Gastrocnemius medialis (tissue), 4 donors: ENCODE data around the gene SEC11C. TPM values are rescaled to one million over a fixed set of nuclear protein-coding genes. Genes with fewer than 3 reads are reported as not detected.
"Not testable (repeated sequence)": the region's sequence is repeated elsewhere in the genome, so short reads cannot be mapped to it uniquely, and the experiment has no call there.

Experiments used
- ATAC-seq, 2 donors: fragments of 150-250 bp; one replicate each; pipeline ENCODE4 v1.9.1; 2016
- DNase-seq, 2 donors: peaks; one replicate each; pipeline ENCODE4 v3.0.0-alpha.2; 2019
- H3K27ac ChIP-seq, 4 donors: fragments of 200-600 bp; sonication (generic); 1 replicate in 1 of 4; 2 replicates in 3 of 4; pipeline ENCODE4 v1.5.1; 2016 to 2018; ENCODE audit warnings: mild to moderate bottlenecking in 2 of 4, moderate library complexity in 1 of 4
- H3K27me3 ChIP-seq, 3 donors: fragments of 200-600 bp; sonication (generic) in 2 of 3; 1 replicate in 1 of 3; 2 replicates in 2 of 3; pipeline versions ENCODE4 v1.5.1 to v1.6.0; 2016 to 2019; ENCODE audit warnings: mild to moderate bottlenecking in 1 of 3, moderate library complexity in 1 of 3
- H3K36me3 ChIP-seq, 2 donors: fragments of 200-600 bp; sonication (generic) in 1 of 2; one replicate each; pipeline ENCODE4 v1.5.1; 2017 to 2018
- H3K4me1 ChIP-seq, 2 donors: fragments of 200-600 bp; sonication (generic) in 1 of 2; one replicate each; pipeline ENCODE4 v1.5.1; 2016 to 2017; ENCODE audit warnings: mild to moderate bottlenecking in 2 of 2
- H3K4me3 ChIP-seq, 4 donors: fragments of 200-600 bp; sonication (generic) in 3 of 4; 1 replicate in 1 of 4; 2 replicates in 3 of 4; pipeline ENCODE4 v1.5.1; 2016 to 2019; ENCODE audit warnings: mild to moderate bottlenecking in 2 of 4
- H3K9me3 ChIP-seq, 3 donors: fragments of 200-600 bp; sonication (generic) in 2 of 3; 1 replicate in 1 of 3; 2 replicates in 2 of 3; pipeline ENCODE4 v1.5.1; 2016 to 2019
- CTCF ChIP-seq, 5 experiments: fragments of 450-650 bp in 3 of 5; fragments of 200-600 bp in 2 of 5; sonication (generic) in 2 of 5; IDR thresholded peaks in 4 of 5; conservative IDR thresholded peaks in 1 of 5; 1 replicate in 4 of 5; 2 replicates in 1 of 5; pipeline ENCODE4 v1.5.1; 2016 to 2019; ENCODE audit warnings: antibody characterized with exemption in 5 of 5, mild to moderate bottlenecking in 3 of 5, moderate library complexity in 3 of 5
- POLR2A ChIP-seq, 2 donors: fragments of 450-650 bp; IDR thresholded peaks; one replicate each; pipeline ENCODE4 v1.6.1; 2017; ENCODE audit warnings: antibody characterized with exemption in 2 of 2, mild to moderate bottlenecking in 2 of 2, moderate library complexity in 2 of 2
- in situ Hi-C, 4 donors: fragments of 200-750 bp; cut with MboI; loops; one replicate each; pipeline versions ENCODE4 v1.15.0 to v1.8.0; 2017; ENCODE audit warnings: low sequenced_read_pairs in 4 of 4
- intact Hi-C: fragments of 100-400 bp; cut with DNase I; formaldehyde crosslinking; loops from one replicate; pipeline ENCODE4 v1.15.1; 2023; ENCODE audit warnings: low total_unique reads
- total RNA-seq, 4 donors: library from RNA; depleted of rRNA; stranded (reverse); fragments of >200 nt; gene quantifications; one replicate each; pipeline versions ENCODE4 v1.1.0 to v1.2.3, GENCODE V29; 2016

The SEC11C gene
- total RNA-seq, 4 donors from 2014 or later = 7.7 to 17.1 (median 13.1) TPM

GRCh38 chr18:59142274-59142673, 2.6 kb downstream of the SEC11C start:
- TF ChIP-seq POLR2A (IDR thresholded peaks at IDR 0.05) = no peak
- no peak for TF ChIP-seq CTCF (IDR thresholded peaks at IDR 0.05 in 4 of 5, conservative IDR thresholded peaks at IDR 0.05 in 1 of 5)
- in situ Hi-C loops = loop anchor here in 1 of 4 donors (25.0 kb wide), 1 partner anchor 105 kb away; no protein-coding TSS in a partner anchor
- ATAC-seq = no peak
- intact Hi-C loops = no loop called here
- Histone ChIP-seq H3K27ac (no peak overlapping the region), H3K9me3 (no peaks in the 10 kb centered on the region), H3K27me3 (no peaks in the 10 kb centered on the region), H3K36me3 (no peaks in the 10 kb centered on the region), H3K4me1 (peaks cover 6 to 20% of the 10 kb centered on the region in 2 donors), H3K4me3 (no peak overlapping the region)
- no peak for DNase-seq

GRCh38 chr18:59142800-59143416, 3.2 kb downstream of the SEC11C start:
- H3K4me3 ChIP-seq, H3K9me3 ChIP-seq, DNase-seq, intact Hi-C loops, H3K27ac ChIP-seq, ATAC-seq, H3K36me3 ChIP-seq, H3K27me3 ChIP-seq: not testable (repeated sequence)
- H3K4me1 ChIP-seq = peaks cover 6 to 20% of the 10 kb centered on the region in 2 donors
- in situ Hi-C loops = loop anchor here in 1 of 4 donors (25.0 kb wide), 1 partner anchor 106 kb away; no protein-coding TSS in a partner anchor

- Histone ChIP-seq H3K4me1 (peaks cover 6 to 20% of the 10 kb centered on the region in 2 donors), H3K27ac (no peak overlapping the region), H3K9me3 (no peaks in the 10 kb centered on the region), H3K27me3 (no peaks in the 10 kb centered on the region), H3K4me3 (no peak overlapping the region), H3K36me3 (no peaks in the 10 kb centered on the region)
- intact Hi-C loops (no loop called here), in situ Hi-C loops (loop anchor here in 1 of 4 donors (25.0 kb wide), 1 partner anchor 106 kb away; no protein-coding TSS in a partner anchor)
- ATAC-seq = no peak
- no peak for TF ChIP-seq POLR2A (IDR thresholded peaks at IDR 0.05)
- DNase-seq = no peak
These were observed 3.8 kb downstream of the SEC11C start for GRCh38 chr18:59143441-59143840.

- no peak for DNase-seq
- TF ChIP-seq CTCF (IDR thresholded peaks at IDR 0.05 in 4 of 5, conservative IDR thresholded peaks at IDR 0.05 in 1 of 5) (no peak), POLR2A (IDR thresholded peaks at IDR 0.05) (no peak)
- Histone ChIP-seq H3K27me3 (no peaks in the 10 kb centered on the region), H3K36me3 (no peaks in the 10 kb centered on the region), H3K27ac (no peak overlapping the region), H3K9me3 (no peaks in the 10 kb centered on the region), H3K4me3 (no peak overlapping the region), H3K4me1 (peaks cover 6 to 15% of the 10 kb centered on the region in 2 donors)
- ATAC-seq = no peak
- in situ Hi-C loops = loop anchor here in 1 of 4 donors (25.0 kb wide), 1 partner anchor 107 kb away; no protein-coding TSS in a partner anchor
- intact Hi-C loops = no loop called here
These were observed 4.8 kb downstream of the SEC11C start for GRCh38 chr18:59144483-59144882.

- in situ Hi-C loops (loop anchor here in 1 of 4 donors (25.0 kb wide), 1 partner anchor 108 kb away; no protein-coding TSS in a partner anchor), intact Hi-C loops (no loop called here)
- peaks cover 0 to 3% of the 10 kb centered on the region in 2 donors for H3K36me3 ChIP-seq
- no peak overlapping the region for H3K4me3 ChIP-seq
- no peak overlapping the region for H3K27ac ChIP-seq
- ATAC-seq (no peak), DNase-seq (no peak)
- no peaks in the 10 kb centered on the region for H3K27me3 ChIP-seq
- no peaks in the 10 kb centered on the region for H3K9me3 ChIP-seq
- TF ChIP-seq POLR2A (IDR thresholded peaks at IDR 0.05) = no peak
- peaks cover 6 to 15% of the 10 kb centered on the region in 2 donors for H3K4me1 ChIP-seq
These were observed 5.4 kb downstream of the SEC11C start for GRCh38 chr18:59145055-59145454.

GRCh38 chr18:59148192-59148591, 8.5 kb downstream of the SEC11C start:
- no peak overlapping the region for H3K27ac ChIP-seq
- H3K4me1 ChIP-seq = no peaks in the 10 kb centered on the region
- no peaks in the 10 kb centered on the region for H3K9me3 ChIP-seq
- no peak overlapping the region for H3K4me3 ChIP-seq
- no peak for ATAC-seq
- intact Hi-C loops (no loop called here), in situ Hi-C loops (loop anchor here in 1 of 4 donors (25.0 kb wide), 1 partner anchor 111 kb away; no protein-coding TSS in a partner anchor)
- peaks cover 0 to 34% of the 10 kb centered on the region in 2 donors for H3K36me3 ChIP-seq
- no peak for TF ChIP-seq CTCF (IDR thresholded peaks at IDR 0.05 in 4 of 5, conservative IDR thresholded peaks at IDR 0.05 in 1 of 5)
- no peak for TF ChIP-seq POLR2A (IDR thresholded peaks at IDR 0.05)
- H3K27me3 ChIP-seq = no peaks in the 10 kb centered on the region
- DNase-seq = no peak
